Measurements from ENCODE around the gene SMIM9. TPM values are rescaled to one million over a fixed set of nuclear protein-coding genes. Genes with fewer than 3 reads are reported as not detected.

SMIM9 gene
- total RNA-seq, 2 donors from 2014 or later: not detected

DNA sequence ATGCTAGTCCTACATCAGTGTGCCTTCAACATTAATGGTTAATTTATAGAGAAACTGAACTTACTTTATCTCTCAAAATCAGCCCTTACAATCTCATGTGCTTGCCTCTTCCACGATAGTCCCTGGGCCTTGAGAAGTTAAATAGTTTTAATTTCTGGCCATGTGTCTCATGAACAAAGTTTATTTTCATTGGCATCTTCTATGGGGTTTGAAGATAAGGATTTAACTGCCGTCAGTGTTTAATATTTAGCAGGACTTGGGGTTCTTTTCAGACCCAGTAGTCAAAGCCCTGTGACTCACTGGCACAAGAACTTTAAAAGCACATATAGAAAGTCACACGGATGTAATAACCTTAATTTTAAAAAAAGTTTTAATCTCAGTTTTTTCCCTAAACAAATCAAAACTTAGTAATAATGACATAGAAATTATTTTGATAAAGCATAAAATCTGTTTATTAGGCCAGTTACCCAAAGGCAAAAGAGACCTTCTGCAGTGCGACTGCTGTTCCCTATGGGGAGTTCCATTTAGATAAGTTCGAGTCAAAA is 19.1 kb downstream of the SMIM9 start:
- peaks cover 40% of the 10 kb centered on the region for H3K9me3 Mint-ChIP-seq

DNA sequence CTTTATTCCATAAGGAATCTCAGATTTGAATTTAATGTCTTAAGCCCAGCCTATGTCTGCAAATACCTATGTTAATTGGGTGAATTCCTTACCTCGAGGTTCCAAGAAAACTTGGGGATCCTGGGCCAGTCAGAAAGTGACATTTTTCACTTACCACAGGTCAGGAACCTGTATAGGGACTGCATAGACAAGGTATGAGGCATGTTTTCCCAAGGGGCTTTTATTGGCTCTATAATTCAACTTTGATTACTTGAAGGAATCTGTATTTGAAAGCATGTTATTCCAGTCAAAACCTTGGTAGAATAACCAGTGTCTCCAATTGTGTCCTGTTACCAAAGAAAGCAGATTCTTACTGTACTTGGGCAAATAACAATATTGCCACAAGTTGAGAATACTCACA is 20.7 kb downstream of the SMIM9 start:
- peaks cover 36% of the 10 kb centered on the region for H3K9me3 Mint-ChIP-seq

More for the DNA sequence above, 19.1 kb downstream of the SMIM9 start:
- Histone ChIP-seq H3K9me3 (ENCODE audit: control insufficient read depth, low read length) (no peaks in the 10 kb centered on the region), H3K27me3 (ENCODE audit: control insufficient read depth, insufficient read depth, low read length, poor library complexity, severe bottlenecking) (no peaks in the 10 kb centered on the region), H3K27ac (ENCODE audit: low read depth, low read length) (no peak overlapping the region), H3K4me3 (ENCODE audit: low read length) (no peak overlapping the region), H3K36me3 (ENCODE audit: control insufficient read depth, insufficient read depth, low read length) (no peaks in the 10 kb centered on the region), H3K9ac (ENCODE audit: extremely low read depth, low read length, poor library complexity, severe bottlenecking) (no peak overlapping the region), H3K4me1 (ENCODE audit: control insufficient read depth, insufficient read depth, low read length) (no peaks in the 10 kb centered on the region)
- Mint-ChIP-seq H3K4me3 (no peak overlapping the region), H3K4me1 (no peaks in the 10 kb centered on the region), H3K27me3 (ENCODE audit: insufficient read depth) (no peaks in the 10 kb centered on the region), H3K36me3 (ENCODE audit: low read depth) (peaks cover 2% of the 10 kb centered on the region), H3K27ac (no peak overlapping the region)
- TF ChIP-seq, protein P1, sequence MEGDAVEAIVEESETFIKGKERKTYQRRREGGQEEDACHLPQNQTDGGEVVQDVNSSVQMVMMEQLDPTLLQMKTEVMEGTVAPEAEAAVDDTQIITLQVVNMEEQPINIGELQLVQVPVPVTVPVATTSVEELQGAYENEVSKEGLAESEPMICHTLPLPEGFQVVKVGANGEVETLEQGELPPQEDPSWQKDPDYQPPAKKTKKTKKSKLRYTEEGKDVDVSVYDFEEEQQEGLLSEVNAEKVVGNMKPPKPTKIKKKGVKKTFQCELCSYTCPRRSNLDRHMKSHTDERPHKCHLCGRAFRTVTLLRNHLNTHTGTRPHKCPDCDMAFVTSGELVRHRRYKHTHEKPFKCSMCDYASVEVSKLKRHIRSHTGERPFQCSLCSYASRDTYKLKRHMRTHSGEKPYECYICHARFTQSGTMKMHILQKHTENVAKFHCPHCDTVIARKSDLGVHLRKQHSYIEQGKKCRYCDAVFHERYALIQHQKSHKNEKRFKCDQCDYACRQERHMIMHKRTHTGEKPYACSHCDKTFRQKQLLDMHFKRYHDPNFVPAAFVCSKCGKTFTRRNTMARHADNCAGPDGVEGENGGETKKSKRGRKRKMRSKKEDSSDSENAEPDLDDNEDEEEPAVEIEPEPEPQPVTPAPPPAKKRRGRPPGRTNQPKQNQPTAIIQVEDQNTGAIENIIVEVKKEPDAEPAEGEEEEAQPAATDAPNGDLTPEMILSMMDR (conservative IDR thresholded peaks at IDR 0.05): no peak
- DNase-seq: no peak
- 83 to 92% methylated on average over 1 to 4 of the region's 5 CpGs for WGBS, 2 experiments (ENCODE audit: insufficient coverage in 1 of 2, insufficient read length in 1 of 2)

DNA sequence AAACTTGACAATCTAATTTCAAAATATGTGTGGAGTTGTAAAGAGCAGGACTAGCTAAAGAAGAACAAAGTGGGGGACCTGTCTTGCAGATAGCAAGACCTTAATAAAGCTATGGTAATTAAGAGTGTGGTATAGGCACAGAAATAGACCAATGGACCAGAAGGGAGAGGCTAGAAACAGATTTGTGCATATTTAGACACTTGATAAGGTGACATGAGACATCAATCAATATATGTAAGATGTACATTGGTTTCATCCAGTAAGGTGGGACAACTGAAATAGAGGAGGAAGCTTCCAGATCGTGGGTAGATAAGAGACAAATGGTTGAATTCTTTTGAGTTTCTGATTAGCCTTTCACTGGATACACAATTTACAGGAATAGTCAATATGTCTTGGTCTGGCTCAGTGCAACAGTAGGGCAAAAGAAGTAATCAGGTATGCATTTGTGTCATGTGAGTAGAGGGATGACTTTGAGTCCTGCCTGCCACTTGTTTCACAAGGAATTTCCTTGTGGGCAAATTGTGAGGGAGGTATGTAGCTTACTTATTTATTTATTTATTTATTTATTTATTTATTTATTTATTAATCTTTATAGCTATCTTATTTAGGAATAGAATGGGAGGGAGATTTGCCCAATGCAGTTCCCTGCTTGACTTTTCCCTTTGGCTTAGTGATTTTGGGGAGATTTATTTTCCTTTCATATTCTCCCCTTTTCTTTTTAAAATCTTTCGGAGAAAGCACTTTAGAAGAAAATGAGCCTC is 21.9 kb downstream of the SMIM9 start:
- peaks cover 44% of the 10 kb centered on the region for H3K9me3 Mint-ChIP-seq
- Histone ChIP-seq H3K4me3 (ENCODE audit: low read length) (no peak overlapping the region), H3K4me1 (ENCODE audit: control insufficient read depth, insufficient read depth, low read length) (no peaks in the 10 kb centered on the region), H3K27ac (ENCODE audit: low read depth, low read length) (no peak overlapping the region), H3K27me3 (ENCODE audit: control insufficient read depth, insufficient read depth, low read length, poor library complexity, severe bottlenecking) (no peaks in the 10 kb centered on the region), H3K9ac (ENCODE audit: extremely low read depth, low read length, poor library complexity, severe bottlenecking) (no peak overlapping the region), H3K9me3 (ENCODE audit: control insufficient read depth, low read length) (peaks cover under 1% of the 10 kb centered on the region), H3K36me3 (ENCODE audit: control insufficient read depth, insufficient read depth, low read length) (no peaks in the 10 kb centered on the region)
- TF ChIP-seq, protein P1 (conservative IDR thresholded peaks at IDR 0.05): no peak
- WGBS, 2 experiments (ENCODE audit: insufficient coverage in 1 of 2, insufficient read length in 1 of 2): 85% methylated on average over 2 of the region's 2 CpGs; no CpG with 5 or more reads in 1 of the 2 experiments
- H3K36me3 Mint-ChIP-seq (ENCODE audit: low read depth): peaks cover 2% of the 10 kb centered on the region
- no peak overlapping the region for H3K27ac Mint-ChIP-seq
- H3K4me1 Mint-ChIP-seq: no peaks in the 10 kb centered on the region
- H3K4me3 Mint-ChIP-seq: no peak overlapping the region
- DNase-seq: no peak
- H3K27me3 Mint-ChIP-seq (ENCODE audit: insufficient read depth): no peaks in the 10 kb centered on the region

More for the DNA sequence above, 20.7 kb downstream of the SMIM9 start:
- no peaks in the 10 kb centered on the region for H3K9me3 ChIP-seq (ENCODE audit: control insufficient read depth, low read length)
- no peak overlapping the region for H3K27ac Mint-ChIP-seq
- H3K27me3 ChIP-seq (ENCODE audit: control insufficient read depth, insufficient read depth, low read length, poor library complexity, severe bottlenecking): no peaks in the 10 kb centered on the region
- TF ChIP-seq, protein P1 (conservative IDR thresholded peaks at IDR 0.05): no peak
- DNase-seq: no peak
- no peak overlapping the region for H3K9ac ChIP-seq (ENCODE audit: extremely low read depth, low read length, poor library complexity, severe bottlenecking)
- no peaks in the 10 kb centered on the region for H3K4me1 ChIP-seq (ENCODE audit: control insufficient read depth, insufficient read depth, low read length)
- H3K27me3 Mint-ChIP-seq (ENCODE audit: insufficient read depth): no peaks in the 10 kb centered on the region
- H3K36me3 ChIP-seq (ENCODE audit: control insufficient read depth, insufficient read depth, low read length): no peaks in the 10 kb centered on the region
- H3K36me3 Mint-ChIP-seq (ENCODE audit: low read depth): peaks cover 2% of the 10 kb centered on the region
- no peaks in the 10 kb centered on the region for H3K4me1 Mint-ChIP-seq
- no peak overlapping the region for H3K4me3 ChIP-seq (ENCODE audit: low read length)
- no peak overlapping the region for H3K27ac ChIP-seq (ENCODE audit: low read depth, low read length)
- H3K4me3 Mint-ChIP-seq: no peak overlapping the region
- 17 to 33% methylated on average over 1 of the region's 1 CpG for WGBS, 2 experiments (ENCODE audit: insufficient coverage in 1 of 2, insufficient read length in 1 of 2)
